HepG2 (cell line): Measurements from ENCODE around the gene PP2D1.

ENCODE experiments used
- CAMTA2 ChIP-seq: sonication (generic); formaldehyde crosslinking; IDR thresholded peaks from 2 replicates; pipeline ENCODE4 v1.4.0; 2020; ENCODE audit warnings: mild to moderate bottlenecking, missing genetic modification reagents, borderline replicate concordance
- CHD2 ChIP-seq: IDR thresholded peaks from 2 replicates; pipeline ENCODE4 v1.6.1; 2011; ENCODE audit warnings: low read depth, low read length, improper control_type of control experiment
- CTCF ChIP-seq: sonication (generic); formaldehyde crosslinking; IDR thresholded peaks from 2 replicates; pipeline ENCODE4 v1.5.0; 2020; ENCODE audit warnings: mild to moderate bottlenecking, missing genetic modification reagents, moderate library complexity
- GABPA ChIP-seq, 2 experiments: IDR thresholded peaks; 2 replicates each; pipeline ENCODE4 v1.6.1; 2011 to 2016; ENCODE audit warnings: low read depth in 2 of 2, low read length in 1 of 2, missing biosample characterization in 1 of 2, missing genetic modification characterization in 1 of 2
- ZNF207 ChIP-seq: fragments of 450-650 bp; IDR thresholded peaks from 2 replicates; pipeline ENCODE4 v1.6.1; 2016; ENCODE audit warnings: antibody characterized with exemption, borderline replicate concordance

GRCh38 chr3:20052851-20053250 lies 40.8 kb upstream of the PP2D1 start:
- no peak for TF ChIP-seq GABPA (IDR thresholded peaks at IDR 0.05; ENCODE audit: low read depth, low read length)
- TF ChIP-seq GABPA (CRISPR knock-in tag; IDR thresholded peaks at IDR 0.05; ENCODE audit: low read depth) = no peak
- TF ChIP-seq CTCF (CRISPR knock-in tag) = no peak
- no peak for TF ChIP-seq CAMTA2 (CRISPR knock-in tag)
- no peak for TF ChIP-seq ZNF207
- no peak for TF ChIP-seq CHD2
